Measurements from ENCODE around the gene DOCK2.

DNA sequence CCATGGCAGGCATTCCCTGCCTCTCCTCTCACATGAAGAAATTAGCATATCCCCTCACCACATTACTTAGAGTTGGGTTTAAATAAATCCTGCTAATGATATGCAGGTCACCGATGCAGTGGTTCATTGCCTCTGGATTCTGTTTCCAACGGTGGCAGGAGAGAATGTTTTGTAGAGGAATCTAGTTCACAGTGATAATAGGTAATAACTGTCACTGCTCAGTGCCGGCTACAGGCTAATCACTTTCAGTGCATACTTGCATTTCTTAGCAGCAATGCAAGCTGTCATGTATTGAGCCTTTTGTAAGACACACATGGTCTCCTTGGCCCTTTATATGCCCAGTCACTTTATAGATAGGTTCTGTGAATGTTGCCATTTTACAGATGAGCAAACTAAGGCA is 402.8 kb downstream of the DOCK2 start:
- no peak for TF ChIP-seq CTCF (IDR thresholded peaks at IDR 0.05)
- no peak for TF ChIP-seq EZH2phosphoT487 (IDR thresholded peaks at IDR 0.05)
- no peak for TF ChIP-seq EZH2 (IDR thresholded peaks at IDR 0.05)

Data from neural progenitor cell (in vitro differentiated cells).